OCI-LY1 (cell line): ENCODE results near the gene MS4A1.

Experiments used
- CTCF ChIP-seq: fragments of 200-600 bp; sonication (generic), shearing (Covaris generic); IDR thresholded peaks from 2 replicates; pipeline ENCODE4 v1.5.1; 2017; ENCODE audit warnings: mild to moderate bottlenecking, antibody characterized with exemption, low read length, moderate library complexity, mixed read lengths
- EZH2 ChIP-seq: fragments of 200-600 bp; sonication (generic), shearing (Covaris generic); IDR thresholded peaks from 2 replicates; pipeline ENCODE4 v1.8.0; 2017; ENCODE audit warnings: borderline replicate concordance, mixed run types, mild to moderate bottlenecking, antibody characterized with exemption, low read length, moderate library complexity, mixed read lengths

- TF ChIP-seq CTCF (no peak), EZH2 (no peak)
Measured at GRCh38 chr11:60433401-60433800, 22.2 kb upstream of the MS4A1 start.
